Measurements from ENCODE around the gene SPTBN1. TPM values are rescaled to one million over a fixed set of nuclear protein-coding genes. Genes with fewer than 3 reads are reported as not detected.
A peak's percentile ranks its signal among the peaks of the same experiment; 100 is the strongest.
"Not testable (repeated sequence)": the region's sequence is repeated elsewhere in the genome, so short reads cannot be mapped to it uniquely, and the experiment has no call there.

The SPTBN1 gene
- polyA plus RNA-seq, 1 donor = 327 TPM

DNA sequence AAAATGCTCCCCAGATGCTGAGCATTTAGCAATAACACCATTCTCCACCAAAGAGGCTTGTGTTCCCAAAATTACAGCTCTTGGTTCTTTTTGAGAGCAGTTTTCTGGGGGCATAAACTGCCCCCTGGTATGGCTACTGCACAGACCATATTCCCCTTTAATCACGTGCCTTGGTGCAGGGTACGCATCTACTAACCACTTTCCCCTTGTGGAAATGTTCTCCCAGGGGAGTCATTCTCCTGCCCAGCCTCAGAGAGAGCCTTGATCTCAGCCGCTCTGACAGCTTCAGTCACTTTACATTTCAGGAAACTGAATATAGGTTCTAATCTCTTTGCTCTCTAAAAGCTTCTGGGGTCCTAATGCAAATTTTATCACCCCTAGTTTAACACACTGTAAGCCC, 222.6 kb downstream of the SPTBN1 start:
- DNase-seq = no peak

DNA sequence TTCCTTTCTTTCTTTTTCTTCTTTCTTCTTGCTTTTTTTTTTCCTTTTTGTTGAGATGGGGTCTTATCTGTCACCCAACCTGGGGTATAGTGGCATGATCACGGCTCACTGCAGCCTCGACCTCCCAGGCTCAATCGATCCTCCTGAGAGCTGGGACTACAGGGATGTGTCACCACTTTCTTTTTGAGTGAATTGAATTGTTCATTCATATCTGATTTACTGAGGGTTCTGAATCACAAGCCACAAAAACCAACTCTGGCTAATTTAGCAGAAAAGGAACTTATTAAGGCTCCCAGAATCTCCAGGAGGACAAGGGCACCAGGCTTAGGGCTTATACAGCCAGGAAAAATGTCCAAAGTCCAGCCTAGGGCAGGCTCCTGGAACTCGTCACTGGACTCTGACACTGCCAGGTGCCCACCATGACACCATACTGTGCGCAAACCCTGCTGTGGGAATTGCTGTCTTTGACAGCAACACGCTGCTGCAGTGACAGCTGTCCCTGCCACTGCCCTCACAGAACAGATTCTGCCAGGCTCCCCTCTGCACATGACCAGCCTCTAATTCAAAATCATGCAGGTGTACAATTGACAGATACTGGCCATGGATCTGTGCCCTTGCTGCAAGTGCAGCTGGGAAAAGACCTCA, 224.4 kb downstream of the SPTBN1 start:
- no peak for DNase-seq

DNA sequence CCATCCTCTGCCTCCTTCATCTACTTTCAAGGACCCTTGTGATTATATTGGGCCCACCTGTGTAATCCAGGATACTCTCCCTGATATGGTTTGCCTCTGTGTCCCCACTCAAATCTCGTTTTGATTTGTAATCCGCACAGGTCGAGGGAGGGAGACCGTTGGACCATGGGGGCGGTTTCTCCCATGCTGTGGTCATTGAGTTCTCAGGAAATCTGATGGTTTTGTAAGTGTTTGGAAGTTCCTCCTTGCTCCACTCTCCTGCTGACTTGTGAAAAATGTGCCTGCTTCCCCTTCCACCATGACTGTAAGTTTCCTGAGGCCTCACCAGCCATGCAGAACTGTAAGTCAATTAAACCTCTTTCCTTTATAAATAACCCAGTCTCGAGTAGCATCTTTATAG, 225.3 kb downstream of the SPTBN1 start:
- DNase-seq = no peak

DNA sequence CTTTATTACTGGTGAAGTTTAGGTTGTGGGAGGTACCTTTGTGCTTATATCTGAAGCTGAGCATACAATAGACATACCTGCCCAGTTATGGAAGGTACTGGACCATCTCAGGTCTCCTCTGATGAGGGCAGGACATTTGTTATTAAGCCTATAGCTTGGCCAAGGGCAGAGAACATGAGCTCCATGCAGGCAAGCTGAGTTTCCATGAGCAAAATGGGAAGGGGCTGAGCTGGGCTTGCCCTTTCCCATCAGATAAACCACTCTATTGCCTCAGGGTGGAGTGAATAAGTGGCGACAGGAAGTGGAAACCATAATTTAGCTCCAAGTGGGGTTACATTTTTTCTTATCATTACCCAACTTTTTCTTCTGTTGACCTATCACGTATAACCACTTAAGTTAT, 227.5 kb downstream of the SPTBN1 start:
- no peak for DNase-seq

DNA sequence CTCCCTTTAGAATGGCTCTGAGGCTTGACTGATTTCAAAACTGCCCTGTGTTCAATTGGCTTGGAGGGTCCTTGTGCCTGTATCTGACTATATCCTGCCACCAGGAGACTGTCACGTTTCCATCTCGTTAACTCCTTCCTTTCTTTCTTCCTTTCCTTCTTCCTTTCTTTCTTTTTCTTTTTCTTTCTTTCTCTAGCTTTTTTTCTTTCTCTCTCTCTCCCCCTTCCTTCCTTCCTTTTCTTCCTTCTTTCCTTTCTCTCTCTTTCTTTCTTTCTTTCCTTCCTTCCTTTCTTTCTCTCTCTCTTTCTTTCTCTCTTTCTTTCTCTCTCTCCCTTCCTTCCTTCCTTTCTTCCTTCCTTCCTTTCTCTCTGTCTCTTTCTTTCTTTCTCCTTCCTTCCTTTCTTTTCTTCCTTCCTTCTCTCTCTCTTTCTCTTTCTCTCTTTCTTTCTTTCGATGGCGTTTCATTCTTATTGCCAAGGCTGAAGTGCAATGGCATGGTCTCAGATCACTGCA, 229.2 kb downstream of the SPTBN1 start:
- DNase-seq = no peak

DNA sequence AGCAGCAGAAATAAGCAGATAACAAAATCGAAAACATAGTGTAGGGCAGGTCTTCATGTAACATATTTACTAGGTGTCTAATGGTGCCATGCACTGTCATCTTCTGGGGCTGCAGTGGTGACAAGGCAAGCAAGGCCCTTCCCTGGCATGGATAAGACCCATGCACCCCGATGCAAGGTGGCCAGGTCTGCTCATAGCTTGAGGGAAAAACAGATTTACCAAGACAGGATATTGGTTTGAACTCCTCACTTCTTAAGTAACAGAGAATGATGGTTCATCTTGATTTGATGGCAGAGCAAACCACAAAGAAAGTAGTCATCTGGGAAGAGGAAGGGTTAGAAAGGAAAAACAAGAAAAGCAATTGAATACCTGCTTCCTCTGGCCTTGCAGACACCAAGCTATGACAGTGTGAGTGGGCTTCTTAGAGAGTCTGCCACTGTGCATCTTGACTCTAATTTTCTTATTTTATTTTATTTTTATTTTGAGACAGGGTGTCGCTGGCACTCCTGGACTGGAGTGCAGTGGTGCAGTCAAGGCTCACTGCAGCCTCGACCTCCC, 231.5 kb downstream of the SPTBN1 start:
- DNase-seq = no peak

DNA sequence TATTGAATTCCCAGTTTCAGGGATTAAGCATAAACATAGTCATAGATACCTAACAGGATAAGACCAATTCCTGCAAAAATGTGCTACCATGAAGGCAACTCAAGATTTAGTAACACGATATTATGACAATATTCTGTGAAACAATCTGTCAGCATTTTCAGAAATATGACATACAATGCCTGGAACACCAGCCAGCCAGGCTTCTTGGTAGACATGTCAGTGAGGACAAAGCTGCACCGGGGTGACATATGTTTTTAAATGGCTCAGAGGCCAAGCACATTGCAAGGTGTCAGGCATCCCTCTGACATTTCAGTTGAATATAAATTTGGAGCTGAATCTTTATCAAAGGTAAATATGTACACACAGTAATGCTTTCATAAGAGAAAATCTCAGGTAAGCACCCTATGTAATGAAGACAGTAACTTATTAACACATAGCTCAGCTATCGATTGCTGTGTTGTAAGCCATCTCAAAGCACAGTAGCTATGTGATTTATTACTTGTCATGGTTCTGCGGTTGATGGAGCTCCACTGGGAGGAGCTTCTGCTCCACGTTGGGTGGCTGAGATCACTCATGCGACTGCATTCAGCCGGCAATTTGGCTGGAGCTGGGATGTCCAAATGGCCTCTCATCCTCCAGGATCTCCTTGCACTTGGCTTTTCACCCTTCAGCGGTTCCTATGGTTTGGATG, 235.5 kb downstream of the SPTBN1 start:
- no peak for DNase-seq

DNA sequence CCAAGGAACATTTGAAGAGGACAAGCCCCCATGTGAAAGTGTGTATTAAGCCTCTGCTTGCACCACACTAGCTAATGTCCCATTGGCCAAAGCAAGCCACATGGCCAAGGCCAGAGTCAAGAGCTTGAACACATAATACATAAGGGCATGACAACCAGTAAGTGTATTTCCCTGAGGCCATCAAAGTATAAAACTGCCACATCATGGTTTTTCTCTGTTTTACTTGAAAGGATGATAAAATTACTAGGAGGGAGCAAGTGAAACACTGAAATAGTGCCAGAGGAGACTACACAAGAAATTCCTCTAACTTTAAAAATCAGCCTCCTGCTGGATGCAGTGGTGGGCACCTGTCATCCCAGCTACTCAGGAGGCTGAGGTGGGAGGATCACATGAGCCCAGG, 236.4 kb downstream of the SPTBN1 start:
- no peak for DNase-seq

DNA sequence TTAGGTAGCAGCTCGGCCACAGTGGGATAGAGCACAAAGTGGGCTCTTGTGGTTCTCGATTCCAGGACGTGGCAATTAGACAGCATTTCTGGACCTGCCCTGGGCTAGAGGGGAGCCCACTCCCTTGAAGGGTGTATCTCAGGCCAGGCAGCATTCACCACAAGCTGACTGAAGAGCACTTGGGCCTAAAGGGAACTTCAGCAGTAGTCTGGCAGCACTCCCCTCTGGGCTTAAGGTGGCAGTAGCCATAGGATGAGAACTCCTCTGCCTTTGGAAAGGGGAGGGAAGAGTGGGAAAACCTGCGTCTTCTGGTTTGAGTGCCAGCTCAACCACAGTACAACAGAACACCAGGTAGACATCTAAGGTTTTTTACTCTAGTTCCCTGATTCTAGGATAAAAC, 239.3 kb downstream of the SPTBN1 start:
- DNase-seq = no peak

DNA sequence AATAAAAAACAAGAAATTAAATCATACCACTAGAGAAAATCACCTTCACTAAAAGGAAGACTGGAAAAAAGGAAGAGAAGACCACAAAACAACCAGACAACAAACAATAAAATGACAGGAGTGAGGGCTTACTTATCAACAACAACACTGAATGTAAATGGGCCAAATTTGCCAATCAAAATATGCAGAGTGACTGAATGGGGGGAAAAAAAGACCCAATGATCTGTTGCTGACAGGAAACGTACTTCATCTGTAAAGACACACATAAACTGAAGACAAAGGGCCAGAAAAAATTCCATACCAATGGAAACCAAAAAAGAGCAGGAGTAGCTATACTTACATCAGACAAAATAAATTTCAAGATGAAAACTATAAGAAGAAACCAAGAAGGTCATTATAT, 241.8 kb downstream of the SPTBN1 start:
- DNase-seq = no peak

DNA sequence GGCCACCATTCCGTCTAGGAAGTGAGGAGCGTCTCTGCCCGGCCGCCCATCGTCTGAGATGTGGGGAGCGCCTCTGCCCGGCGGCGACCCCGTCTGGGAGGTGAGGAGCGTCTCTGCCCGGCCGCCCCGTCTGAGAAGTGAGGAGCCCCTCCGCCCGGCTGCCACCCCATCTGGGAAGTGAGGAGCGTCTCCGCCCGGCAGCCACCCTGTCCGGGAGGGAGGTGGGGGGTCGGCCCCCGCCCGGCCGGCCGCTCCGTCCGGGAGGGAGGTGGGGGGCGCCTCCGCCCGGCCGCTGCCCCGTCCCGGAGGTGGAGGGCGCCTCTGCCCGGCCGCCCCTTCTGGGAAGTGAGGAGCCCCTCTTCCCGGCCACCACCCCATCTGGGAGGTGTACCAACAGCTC, 242.8 kb downstream of the SPTBN1 start:
- not testable (repeated sequence) for DNase-seq

DNA sequence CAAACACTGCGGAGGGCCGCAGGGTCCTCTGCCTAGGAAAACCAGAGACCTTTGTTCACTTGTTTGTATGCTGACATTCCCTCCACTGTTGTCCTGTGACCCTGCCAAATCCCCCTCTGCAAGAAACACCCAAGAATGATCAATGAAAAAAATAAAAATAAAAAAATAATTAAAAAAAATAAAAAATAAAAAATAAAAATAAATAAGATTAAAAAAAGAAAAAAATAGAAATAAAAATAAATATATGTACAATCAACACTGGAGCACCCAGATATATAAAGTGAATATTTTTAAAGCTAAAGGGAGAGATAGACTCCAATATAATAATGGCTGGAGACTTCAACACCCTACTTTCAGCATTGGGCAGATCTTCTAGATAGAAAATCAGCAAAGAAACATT, 243.5 kb downstream of the SPTBN1 start:
- DNase-seq = no peak

DNA sequence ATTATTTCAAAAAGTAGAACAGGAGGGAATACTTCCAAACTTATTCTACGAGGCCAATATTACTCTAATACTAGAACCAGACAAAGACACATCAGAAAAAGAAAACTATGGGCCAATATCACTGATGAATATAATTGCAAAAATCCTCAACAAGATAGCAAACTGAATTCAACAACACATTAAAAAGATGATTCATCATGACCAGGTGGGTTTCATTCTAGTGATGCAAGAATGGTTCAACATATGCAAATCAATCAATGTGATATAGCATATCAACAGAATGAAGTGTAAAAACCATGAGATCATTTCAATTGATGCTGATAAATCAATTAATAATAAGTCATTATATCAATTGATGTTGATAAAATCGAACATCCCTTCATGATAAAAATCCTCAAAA, 244.9 kb downstream of the SPTBN1 start:
- DNase-seq = no peak

DNA sequence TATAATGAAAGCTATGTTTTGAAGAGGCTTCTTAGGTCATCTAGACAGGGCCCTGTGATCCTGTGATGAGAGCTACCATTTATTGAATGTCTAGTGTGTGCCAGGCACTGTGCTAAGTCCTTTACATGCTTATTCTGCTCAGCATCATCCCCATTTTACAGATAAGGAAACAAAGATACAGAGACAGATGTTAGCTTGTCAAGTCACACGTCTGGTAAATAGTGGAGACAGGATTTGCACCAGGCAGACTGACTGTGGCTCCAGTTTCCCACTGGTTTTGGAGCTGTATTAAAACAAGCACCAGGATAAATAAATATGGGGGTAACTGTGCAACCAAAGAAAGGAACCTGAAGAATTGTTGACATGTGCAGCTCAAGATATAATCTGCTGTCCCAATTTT, 248.1 kb downstream of the SPTBN1 start:
- no peak for DNase-seq

DNA sequence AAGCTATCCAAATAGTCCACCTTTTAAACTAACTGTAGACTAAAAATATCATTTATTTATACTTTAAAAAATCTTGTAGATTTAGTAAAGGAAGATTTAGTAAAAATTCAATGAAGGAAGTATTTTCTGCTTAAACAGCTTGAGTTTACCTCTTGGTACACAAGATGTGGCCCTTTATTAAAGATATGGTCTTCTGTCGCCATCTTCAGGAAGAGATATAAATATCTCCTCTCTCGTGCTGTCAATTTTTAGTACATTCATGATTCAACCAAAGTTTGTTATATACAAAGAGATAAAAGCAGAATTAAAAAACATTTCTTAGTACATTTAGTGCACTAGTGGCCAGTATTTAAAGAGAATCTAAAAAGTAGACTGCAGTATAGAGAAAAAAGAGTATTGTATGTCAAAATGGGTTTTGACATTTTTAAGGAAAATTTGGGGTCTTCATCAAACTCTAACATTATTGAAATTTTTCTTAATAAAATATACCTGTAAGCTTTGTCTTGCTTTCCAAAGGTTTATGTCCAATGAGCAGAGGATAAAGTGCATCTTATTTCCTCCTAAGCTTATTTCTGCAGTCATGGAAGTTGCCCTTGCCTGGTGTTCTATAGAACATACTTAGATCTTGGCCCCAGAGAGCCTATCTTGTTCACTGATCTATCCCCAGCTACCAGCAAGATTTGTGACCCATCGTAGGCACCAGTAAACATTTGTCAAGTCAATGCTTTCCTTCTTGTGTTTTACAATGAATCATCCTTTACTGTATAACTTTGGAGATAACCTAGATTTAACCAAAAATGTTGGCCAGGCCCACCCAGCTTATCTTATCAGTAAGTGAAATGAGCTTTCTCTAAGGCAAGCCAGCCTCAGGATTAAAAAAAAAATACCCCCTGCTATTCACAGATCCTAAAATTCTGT, 248.8 kb downstream of the SPTBN1 start:
- peak; percentile 62 for DNase-seq

DNA sequence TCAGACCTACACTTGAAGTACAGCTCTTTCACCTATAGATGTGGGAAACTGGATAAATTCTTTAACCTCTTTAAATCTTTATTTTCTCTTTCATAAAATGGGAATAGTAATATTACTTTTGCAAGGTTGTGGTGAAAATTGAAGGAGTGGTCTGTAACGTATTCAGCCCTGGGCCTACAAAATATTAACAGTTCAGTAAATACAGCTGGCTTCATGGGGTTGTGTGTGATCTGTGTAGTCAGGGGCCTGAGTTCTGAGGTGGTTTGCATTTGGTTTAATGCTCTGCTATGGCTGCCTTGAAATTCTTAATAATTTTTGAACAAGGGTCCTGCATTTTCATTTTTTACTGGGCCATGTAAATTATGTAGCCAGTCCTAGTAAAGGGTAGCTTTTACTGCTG, 250.5 kb downstream of the SPTBN1 start:
- no peak for DNase-seq

DNA sequence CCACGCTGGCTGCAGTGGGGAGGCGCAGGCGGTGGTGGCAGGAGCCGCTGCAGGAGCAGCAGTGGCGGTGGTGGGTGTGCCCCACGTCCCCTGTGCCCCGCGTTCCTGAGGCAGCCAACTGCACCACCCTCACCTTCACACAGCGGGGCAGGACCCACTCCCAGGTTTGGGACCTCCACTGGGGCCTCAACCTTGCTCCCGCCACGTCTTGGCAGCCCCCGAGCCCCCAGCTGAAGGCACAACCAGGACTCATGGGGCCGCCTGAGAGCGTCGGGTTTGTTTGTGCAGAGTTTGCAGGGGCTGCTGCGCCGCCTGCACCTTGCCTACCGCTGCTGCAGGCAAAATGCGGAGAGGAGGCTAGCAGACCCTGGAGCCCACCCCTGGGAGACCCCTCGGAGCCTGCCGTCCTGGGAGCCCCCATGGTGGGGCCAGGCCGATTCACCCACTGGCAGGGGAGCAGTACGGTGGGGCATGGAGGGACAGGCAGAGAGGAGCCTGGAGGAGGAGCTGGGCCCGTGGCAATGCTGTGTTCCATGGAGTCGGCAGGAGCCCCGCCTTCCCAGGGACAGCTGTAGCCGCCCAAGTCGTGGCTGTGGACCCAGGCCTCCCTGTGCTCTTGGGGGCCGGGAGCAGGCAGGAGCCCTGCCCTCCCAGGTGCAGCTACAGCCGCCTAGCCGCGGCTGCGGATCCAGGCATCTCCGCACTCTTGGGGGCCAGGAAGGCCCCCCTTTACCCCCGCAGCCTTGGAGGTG, 252.6 kb downstream of the SPTBN1 start:
- DNase-seq = peak; percentile 37

DNA sequence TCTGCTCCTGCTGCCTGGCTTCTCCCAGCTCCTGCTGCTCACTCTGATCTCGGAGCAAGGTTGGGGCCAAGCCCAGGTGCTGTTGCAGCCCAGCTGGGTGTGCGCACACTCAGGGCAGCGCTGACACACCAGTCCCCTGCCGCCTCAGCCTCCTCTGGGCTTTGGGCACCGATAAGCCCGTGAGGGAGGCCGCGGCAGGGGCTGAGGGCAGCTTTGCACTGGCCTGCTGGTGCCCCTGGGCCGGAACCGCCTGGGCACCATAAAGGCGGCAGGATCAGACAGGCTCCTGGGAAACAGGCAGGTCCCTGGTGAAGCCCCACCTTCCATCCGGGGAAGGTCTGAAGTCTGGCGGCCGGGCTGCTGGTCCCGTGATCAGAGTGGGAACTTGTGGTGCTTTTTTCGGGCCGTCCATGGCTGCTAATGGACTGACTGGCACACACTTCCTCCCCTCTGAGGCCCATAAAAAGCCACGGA, 253.2 kb downstream of the SPTBN1 start:
- DNase-seq = peak; percentile 8

DNA sequence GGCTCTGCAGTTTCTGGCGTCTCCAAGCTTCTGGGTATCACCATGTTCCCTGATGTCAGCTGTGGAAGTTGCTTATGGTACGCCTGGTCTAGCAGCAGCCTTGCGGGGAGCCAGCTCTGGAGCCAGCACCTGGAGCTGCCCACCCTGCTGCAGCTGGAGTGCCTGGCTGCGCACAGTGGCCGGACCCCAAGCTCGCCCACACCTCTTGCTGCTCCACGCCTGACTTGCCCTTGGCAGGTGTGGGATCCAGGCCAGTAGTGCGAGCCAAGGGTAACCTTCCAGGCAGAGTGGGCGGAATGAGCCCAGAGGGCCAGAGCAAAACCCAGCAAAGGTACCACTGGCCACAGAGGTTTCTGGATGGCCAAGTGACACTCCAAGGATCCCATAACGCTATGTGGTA, 254.1 kb downstream of the SPTBN1 start:
- DNase-seq = no peak

DNA sequence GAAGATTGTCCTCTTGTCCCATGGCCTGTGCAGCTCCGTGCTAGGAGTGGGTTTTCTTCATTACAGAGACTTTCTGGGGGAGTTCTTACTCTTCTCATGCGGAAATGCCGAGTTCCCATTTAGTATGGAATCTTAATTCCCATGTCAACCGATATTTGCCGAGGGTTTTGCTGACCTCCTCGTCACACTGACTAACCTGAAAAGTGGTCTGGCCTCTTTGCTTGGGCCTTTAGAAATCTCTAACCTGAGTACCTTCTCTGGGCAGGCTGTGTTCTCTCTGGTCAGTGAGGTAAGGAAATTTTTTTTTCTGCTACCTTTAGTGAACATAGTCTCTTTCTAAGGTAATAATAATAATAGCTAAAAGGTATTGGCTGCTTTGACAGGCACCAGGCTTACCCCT, 256.4 kb downstream of the SPTBN1 start:
- DNase-seq = no peak

DNA sequence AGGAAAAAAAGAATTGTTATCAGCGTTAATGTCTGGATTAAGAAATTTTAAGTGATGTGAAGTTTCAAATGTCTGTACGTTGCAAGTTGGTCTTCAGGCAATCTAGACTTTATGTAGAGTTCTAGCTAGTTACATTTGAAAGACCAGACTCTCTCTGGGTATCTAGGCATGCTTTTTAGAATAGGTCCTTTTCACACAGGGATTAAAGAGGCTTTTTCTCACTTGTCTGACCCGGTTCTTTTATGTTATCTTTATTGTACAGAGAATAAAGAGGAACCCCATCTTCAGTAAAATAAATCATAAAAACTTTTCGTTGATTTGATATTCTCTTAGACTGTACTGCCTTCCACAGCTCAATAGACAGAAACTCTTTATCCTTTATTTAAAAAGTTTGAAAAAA, 258.9 kb downstream of the SPTBN1 start:
- no peak for DNase-seq

DNA sequence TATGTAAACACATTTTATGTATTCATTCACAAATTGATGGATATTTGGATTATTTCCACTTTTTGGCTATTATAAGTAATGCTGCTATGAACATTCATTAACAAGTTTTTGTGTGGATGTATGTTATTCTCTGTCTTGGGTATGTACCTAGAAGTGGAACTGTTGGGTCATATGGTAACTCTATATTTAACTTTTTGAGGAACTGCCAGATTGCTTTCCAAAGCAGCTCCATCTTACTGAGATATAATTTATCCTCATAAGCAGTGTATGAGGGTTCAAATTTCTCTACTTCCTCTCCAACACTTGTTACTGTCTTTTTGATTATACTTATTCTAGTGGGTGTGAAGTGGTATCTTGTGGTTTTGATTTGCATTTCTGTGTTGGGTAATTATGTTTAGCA, 260.2 kb downstream of the SPTBN1 start:
- DNase-seq = no peak
